Activated effector memory CD4-positive, alpha-beta T cell treated with anti-CD3 and anti-CD28 coated beads, Interleukin-2, amount 50 U/mL, for 16 hours (primary cell): Measurements from ENCODE around the gene PCDHGC3.

ENCODE experiments used
- DNase-seq: peaks from one replicate; pipeline ENCODE4 v3.0.0-alpha.2; 2020

Gene PCDHGC3

DNA sequence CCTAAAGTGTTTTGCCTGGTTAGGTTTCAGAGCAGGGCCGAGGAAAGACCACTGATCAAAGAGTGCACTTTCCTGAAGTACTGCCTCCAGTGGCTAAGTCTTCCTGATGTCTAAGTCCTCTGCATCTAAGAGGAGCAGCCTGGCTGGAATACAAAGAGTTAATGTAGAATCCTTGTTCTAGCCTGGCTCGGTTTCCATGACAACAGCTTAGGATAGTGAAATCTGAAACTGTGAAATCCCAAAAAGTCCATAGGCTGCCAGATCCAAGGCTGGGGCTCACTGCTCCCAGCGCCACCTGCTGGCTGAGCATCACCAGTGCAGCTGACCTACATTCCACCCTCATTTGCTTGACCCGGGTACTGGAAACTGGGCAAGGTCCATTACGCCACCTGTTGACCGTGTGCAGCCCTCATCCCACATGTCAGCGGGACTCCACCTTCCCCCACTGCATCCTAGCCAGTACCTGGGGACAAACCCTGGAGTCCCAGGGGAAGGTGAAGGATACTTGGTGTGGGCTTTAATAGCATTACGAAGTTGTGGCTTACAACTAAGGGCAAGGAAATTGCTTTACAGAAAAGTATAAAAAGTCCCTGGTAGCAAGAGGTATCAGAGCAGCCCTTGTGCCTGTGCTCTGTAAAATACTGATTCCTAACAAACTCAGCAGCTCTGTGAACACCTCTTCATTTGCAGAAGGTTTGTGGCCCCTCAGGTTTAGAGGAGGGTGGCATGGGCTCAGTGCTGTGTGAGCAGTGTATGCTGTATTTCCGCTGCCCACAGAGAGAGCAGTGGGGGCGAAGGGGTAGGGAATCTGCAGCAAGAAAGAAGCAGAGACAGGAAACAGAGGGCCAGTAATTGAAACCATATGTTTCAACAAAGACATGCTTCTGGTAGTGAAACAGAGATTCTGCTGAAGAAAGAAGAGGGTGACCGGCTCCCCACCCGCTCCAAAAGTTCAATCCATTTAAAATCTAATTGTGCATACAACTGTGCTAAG is 49.1 kb downstream of the PCDHGC3 start:
- peak; percentile 83 for DNase-seq

DNA sequence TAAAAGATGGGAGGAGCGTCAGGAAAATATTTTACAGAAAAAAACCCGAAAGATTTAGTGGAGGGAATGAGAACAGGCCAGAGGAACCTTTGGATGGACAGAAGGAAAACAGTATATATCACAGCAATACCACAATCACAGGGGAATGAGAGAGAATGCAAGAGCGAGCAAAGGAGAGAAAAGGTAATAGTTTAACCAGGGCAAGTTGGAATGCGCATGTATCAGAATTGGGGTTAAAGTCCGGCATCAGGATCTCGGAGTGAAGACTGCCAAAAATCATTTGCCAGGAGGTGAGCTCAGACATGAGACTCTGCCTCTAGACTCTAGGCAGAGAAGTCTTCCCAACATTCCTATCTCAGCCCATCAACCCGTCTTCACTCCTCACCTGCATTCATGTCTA is 49.9 kb downstream of the PCDHGC3 start:
- DNase-seq: no peak

DNA sequence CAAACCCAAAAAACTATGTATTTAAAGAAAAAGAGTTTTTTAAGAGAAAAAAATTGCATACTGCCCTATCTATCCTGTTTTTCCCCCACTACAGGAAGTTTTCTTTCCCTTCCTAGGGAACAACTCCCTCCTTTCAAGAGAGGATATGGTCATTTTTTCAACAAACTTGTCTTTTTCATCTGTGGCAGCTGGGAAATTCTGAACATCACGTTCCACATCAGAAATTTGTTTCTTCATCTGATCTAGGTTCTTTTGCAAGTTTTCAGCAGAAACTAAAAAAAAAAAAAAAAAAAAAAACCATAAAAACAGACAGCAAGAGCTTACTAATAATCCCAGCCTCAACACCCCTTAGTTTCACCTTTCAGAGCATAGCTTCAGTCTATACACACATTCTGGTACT is 51.7 kb downstream of the PCDHGC3 start:
- DNase-seq: no peak
